T-cell (primary cell): ENCODE data around the gene CMTM6. TPM values are rescaled to one million over a fixed set of nuclear protein-coding genes. Genes with fewer than 3 reads are reported as not detected.

ENCODE experiments used
- ATAC-seq, 4 experiments: fragments of 200-7000 bp in 3 of 4; fragments of 150-1000 bp in 1 of 4; cut with Tn5 transposase; replicated peaks in 1 of 4; 1 replicate in 3 of 4; 2 replicates in 1 of 4; pipeline ENCODE4 v1.10.0; 2021; ENCODE audit warnings: moderate library complexity in 3 of 4, mild to moderate bottlenecking in 2 of 4, moderate number of reproducible peaks in 1 of 4
- CTCF ChIA-PET, 2 donors: fragments of 300-600 bp; sonication (Branson Sonifier 250); formaldehyde crosslinking; loops; one replicate each; lab custom pipeline; 2022; ENCODE audit warnings: antibody characterized with exemption in 2 of 2; lab: Charles Lee
- POLR2A ChIA-PET, 2 donors: fragments of 300-600 bp; sonication (Branson Sonifier 250); formaldehyde crosslinking; loops; one replicate each; lab custom pipeline; 2022; ENCODE audit warnings: antibody characterized with exemption in 2 of 2; lab: Charles Lee
- DNase-seq, 35 experiments: peaks; one replicate each; pipeline versions ENCODE4 v3.0.0 to v3.0.0-alpha.2; 2013 to 2023
- H3K27ac ChIP-seq: one replicate; pipeline ENCODE4 v1.5.1; 2013; ENCODE audit warnings: low read length
- H3K27me3 ChIP-seq, 2 experiments: replicated peaks in 1 of 2; 1 replicate in 1 of 2; 2 replicates in 1 of 2; pipeline versions ENCODE4 v1.6.1 to v1.7.0; 2013; ENCODE audit warnings: low read length in 1 of 2, mixed read lengths in 1 of 2; ENCODE audit not compliant: control insufficient read depth in 2 of 2, insufficient read depth in 2 of 2; ENCODE audit errors: extremely low read depth in 1 of 2
- H3K36me3 ChIP-seq, 2 donors: 1 replicate in 1 of 2; 2 replicates in 1 of 2; pipeline versions ENCODE4 v1.6.1 to v1.7.0; 2013; ENCODE audit warnings: low read length in 1 of 2; ENCODE audit not compliant: control insufficient read depth in 2 of 2, insufficient read depth in 1 of 2; ENCODE audit errors: extremely low read depth in 1 of 2
- H3K4me1 ChIP-seq, 2 experiments: 1 replicate in 1 of 2; 2 replicates in 1 of 2; pipeline versions ENCODE4 v1.6.1 to v1.7.0; 2013; ENCODE audit warnings: low read length in 2 of 2, mixed read lengths in 1 of 2; ENCODE audit not compliant: insufficient read depth in 2 of 2, control insufficient read depth in 1 of 2; ENCODE audit errors: extremely low read depth in 1 of 2
- H3K4me3 ChIP-seq, 2 donors: 1 replicate in 1 of 2; 2 replicates in 1 of 2; pipeline versions ENCODE4 v1.5.1 to v1.7.0; 2013; ENCODE audit warnings: mild to moderate bottlenecking in 2 of 2, low read length in 1 of 2, moderate library complexity in 1 of 2; ENCODE audit not compliant: control insufficient read depth in 1 of 2; ENCODE audit errors: extremely low read depth in 1 of 2
- H3K9me3 ChIP-seq: 2 replicates; pipeline ENCODE4 v1.7.0; 2013
- H3K27ac Mint-ChIP-seq, 2 donors: one replicate each; pipeline ENCODE4 v1.8.0; 2020 to 2021; ENCODE audit warnings: mild to moderate bottlenecking in 2 of 2, mixed read lengths in 2 of 2
- H3K27me3 Mint-ChIP-seq, 2 donors: one replicate each; pipeline ENCODE4 v1.8.0; 2021 to 2022; ENCODE audit warnings: mixed read lengths in 2 of 2
- H3K36me3 Mint-ChIP-seq: one replicate; pipeline ENCODE4 v1.8.0; 2021; ENCODE audit warnings: mixed read lengths
- H3K4me1 Mint-ChIP-seq, 3 donors: one replicate each; pipeline ENCODE4 v1.8.0; 2020 to 2022; ENCODE audit warnings: mixed read lengths in 3 of 3, mild to moderate bottlenecking in 1 of 3
- H3K4me3 Mint-ChIP-seq, 3 donors: one replicate each; pipeline ENCODE4 v1.8.0; 2020 to 2022; ENCODE audit warnings: mild to moderate bottlenecking in 3 of 3, mixed read lengths in 3 of 3, moderate library complexity in 3 of 3
- H3K9me3 Mint-ChIP-seq, 3 donors: one replicate each; pipeline ENCODE4 v1.8.0; 2020 to 2022; ENCODE audit warnings: mixed read lengths in 3 of 3
- WGBS: methylation state at CpG from one replicate; pipeline ENCODE4 v1.1.5; 2013; ENCODE audit warnings: missing lambda C conversion rate; ENCODE audit not compliant: insufficient coverage; 5-methylcytosine and 5-hydroxymethylcytosine counted together
- total RNA-seq, 35 experiments: library from RNA in 6 of 35; stranded (reverse) in 6 of 35; fragments of 120-200 nt in 1 of 35; gene quantifications; one replicate each; pipeline versions ENCODE4 v1.2.1 to v1.2.4 and lab custom pipeline; 2013 to 2026

The CMTM6 gene
- total RNA-seq, 5 donors from 2014 or later (not counting 1 experiment from before 2014, with no cell fraction given) = 34.8 to 47.6 (median 40.4) TPM

- CTCF ChIA-PET = interaction anchor here (0.5 to 1.2 kb wide), 5 partner anchors 74 to 445 kb away, joined by 3 to 6 read pairs (median 4); no protein-coding TSS in a partner anchor
- H3K4me1 ChIP-seq = peaks cover 14 to 15% of the 10 kb centered on the region in 2 experiments
- no peaks in the 10 kb centered on the region for H3K27me3 ChIP-seq
- Mint-ChIP-seq H3K27ac (no peak overlapping the region), H3K36me3 (peaks cover 19% of the 10 kb centered on the region), H3K9me3 (no peaks in the 10 kb centered on the region), H3K27me3 (no peaks in the 10 kb centered on the region), H3K4me3 (no peak overlapping the region), H3K4me1 (peaks cover 58 to 69% (median 64%) of the 10 kb centered on the region in 3 donors)
- DNase-seq = no peak
- no peak overlapping the region for H3K27ac ChIP-seq
- ATAC-seq = no peak
- peaks cover 0 to 6% of the 10 kb centered on the region in 2 donors for H3K36me3 ChIP-seq
- no peaks in the 10 kb centered on the region for H3K9me3 ChIP-seq
- POLR2A ChIA-PET = interaction anchor here (0.6 kb wide), 2 partner anchors 66 to 71 kb away, joined by 3 read pairs; no protein-coding TSS in a partner anchor
- H3K4me3 ChIP-seq = no peak overlapping the region
- no CpG with 5 or more reads among the region's 3 CpGs for WGBS
These were observed 3.7 kb downstream of the CMTM6 start for GRCh38 chr3:32498992-32499391.

- H3K27me3 Mint-ChIP-seq = no peaks in the 10 kb centered on the region
- no peak overlapping the region for H3K4me3 ChIP-seq
- H3K27me3 ChIP-seq = no peaks in the 10 kb centered on the region
- ChIA-PET POLR2A (interaction anchor here (0.6 to 1.0 kb wide), 5 partner anchors 66 to 933 kb away, joined by 3 to 6 read pairs (median 3); no protein-coding TSS in a partner anchor), CTCF (interaction anchor here (0.5 to 1.0 kb wide), 4 partner anchors 9 to 446 kb away, joined by 3 to 6 read pairs (median 4); no protein-coding TSS in a partner anchor)
- WGBS = no CpG with 5 or more reads among the region's 3 CpGs
- no peak overlapping the region for H3K27ac Mint-ChIP-seq
- H3K4me1 ChIP-seq = peaks cover 14 to 15% of the 10 kb centered on the region in 2 experiments
- H3K4me1 Mint-ChIP-seq = peaks cover 57 to 65% (median 64%) of the 10 kb centered on the region in 3 donors
- peaks cover 0 to 6% of the 10 kb centered on the region in 2 donors for H3K36me3 ChIP-seq
- no peak overlapping the region for H3K27ac ChIP-seq
- H3K36me3 Mint-ChIP-seq = peaks cover 19% of the 10 kb centered on the region
- H3K9me3 ChIP-seq = no peaks in the 10 kb centered on the region
- H3K9me3 Mint-ChIP-seq = no peaks in the 10 kb centered on the region
- no peak for DNase-seq
- no peak for ATAC-seq
- H3K4me3 Mint-ChIP-seq = no peak overlapping the region
These were observed 4.4 kb downstream of the CMTM6 start for GRCh38 chr3:32498252-32498651.

GRCh38 chr3:32495609-32496008 lies 7.0 kb downstream of the CMTM6 start:
- ATAC-seq (no peak), DNase-seq (no peak)
- no peak overlapping the region for H3K4me3 Mint-ChIP-seq
- H3K4me1 Mint-ChIP-seq = peaks cover 41 to 44% (median 41%) of the 10 kb centered on the region in 3 donors
- WGBS = no CpG with 5 or more reads among the region's 2 CpGs
- H3K9me3 Mint-ChIP-seq = no peaks in the 10 kb centered on the region
- ChIA-PET POLR2A (interaction anchor here in 1 of 2 donors (1.3 kb wide), 1 partner anchor 11 kb away, joined by 5 read pairs; no protein-coding TSS in a partner anchor), CTCF (interaction anchor here in 1 of 2 donors (0.9 to 1.1 kb wide), 2 partner anchors 15 to 120 kb away, joined by 4 to 5 read pairs; no protein-coding TSS in a partner anchor)
- H3K27ac Mint-ChIP-seq = no peak overlapping the region
- H3K36me3 Mint-ChIP-seq = peaks cover 19% of the 10 kb centered on the region
- no peaks in the 10 kb centered on the region for H3K27me3 ChIP-seq
- no peaks in the 10 kb centered on the region for H3K9me3 ChIP-seq
- H3K4me3 ChIP-seq = no peak overlapping the region
- peaks cover 0 to 11% of the 10 kb centered on the region in 2 donors for H3K36me3 ChIP-seq
- peaks cover 5 to 8% of the 10 kb centered on the region in 2 experiments for H3K4me1 ChIP-seq
- H3K27me3 Mint-ChIP-seq = no peaks in the 10 kb centered on the region
- H3K27ac ChIP-seq = no peak overlapping the region

- DNase-seq (no peak), ATAC-seq (no peak)
- CTCF ChIA-PET = no interaction called here
- Mint-ChIP-seq H3K36me3 (peaks cover 19% of the 10 kb centered on the region), H3K9me3 (no peaks in the 10 kb centered on the region), H3K4me1 (peaks cover 36 to 39% (median 36%) of the 10 kb centered on the region in 3 donors), H3K27me3 (no peaks in the 10 kb centered on the region), H3K4me3 (no peak overlapping the region), H3K27ac (no peak overlapping the region)
- H3K27me3 ChIP-seq = no peaks in the 10 kb centered on the region
- POLR2A ChIA-PET = no interaction called here
- H3K9me3 ChIP-seq = no peaks in the 10 kb centered on the region
- H3K4me3 ChIP-seq = no peak overlapping the region
- no peak overlapping the region for H3K27ac ChIP-seq
- peaks cover 4% of the 10 kb centered on the region in 2 experiments for H3K4me1 ChIP-seq
- H3K36me3 ChIP-seq = peaks cover 0 to 12% of the 10 kb centered on the region in 2 donors
These were observed 7.6 kb downstream of the CMTM6 start for GRCh38 chr3:32495085-32495484.

- H3K27ac Mint-ChIP-seq = no peak overlapping the region
- Histone ChIP-seq H3K4me3 (no peak overlapping the region), H3K36me3 (peaks cover 0 to 11% of the 10 kb centered on the region in 2 donors), H3K9me3 (no peaks in the 10 kb centered on the region), H3K4me1 (peaks cover 4% of the 10 kb centered on the region in 2 experiments), H3K27me3 (no peaks in the 10 kb centered on the region), H3K27ac (no peak overlapping the region)
- H3K36me3 Mint-ChIP-seq = peaks cover 16% of the 10 kb centered on the region
- POLR2A ChIA-PET = no interaction called here
- ATAC-seq (no peak), DNase-seq (no peak)
- peaks cover 26 to 30% (median 27%) of the 10 kb centered on the region in 3 donors for H3K4me1 Mint-ChIP-seq
- H3K27me3 Mint-ChIP-seq = no peaks in the 10 kb centered on the region
- WGBS = 45% methylated on average over 1 of the region's 3 CpGs
- CTCF ChIA-PET = interaction anchor here in 1 of 2 donors (0.6 to 1.0 kb wide), 3 partner anchors 9 to 38 kb away, joined by 3 to 4 read pairs (median 3); no protein-coding TSS in a partner anchor
- no peak overlapping the region for H3K4me3 Mint-ChIP-seq
- no peaks in the 10 kb centered on the region for H3K9me3 Mint-ChIP-seq
These were observed 8.9 kb downstream of the CMTM6 start for GRCh38 chr3:32493437-32494414.
